Activated naive CD4-positive, alpha-beta T cell treated with anti-CD3 and anti-CD28 coated beads for 36 hours (primary cell): ENCODE data around the gene ASTN2. TPM values are rescaled to one million over a fixed set of nuclear protein-coding genes. Genes with fewer than 3 reads are reported as not detected.

Experiments used
- CTCF ChIA-PET: fragments of 350-600 bp; sonication (Branson Sonifier 250); formaldehyde crosslinking; loops from one replicate; lab custom pipeline; 2021; ENCODE audit warnings: antibody characterized with exemption; lab: Charles Lee
- DNase-seq: peaks from one replicate; pipeline ENCODE4 v3.0.0-alpha.2; 2020
- H3K27ac Mint-ChIP-seq: one replicate; pipeline ENCODE4 v1.8.0; 2021; ENCODE audit warnings: mild to moderate bottlenecking, mixed read lengths
- H3K27me3 Mint-ChIP-seq: one replicate; pipeline ENCODE4 v1.8.0; 2021; ENCODE audit warnings: low read depth, mixed read lengths
- H3K36me3 Mint-ChIP-seq: one replicate; pipeline ENCODE4 v1.8.0; 2021; ENCODE audit warnings: low read depth, mixed read lengths
- H3K4me1 Mint-ChIP-seq: one replicate; pipeline ENCODE4 v1.8.0; 2021; ENCODE audit warnings: low read depth, mixed read lengths
- H3K4me3 Mint-ChIP-seq: one replicate; pipeline ENCODE4 v1.8.0; 2021; ENCODE audit warnings: mild to moderate bottlenecking, moderate library complexity, mixed read lengths
- H3K9me3 Mint-ChIP-seq: one replicate; pipeline ENCODE4 v1.8.0; 2021; ENCODE audit warnings: mixed read lengths
- intact Hi-C: fragments of 100-400 bp; cut with micrococcal nuclease; formaldehyde crosslinking; loops from one replicate; pipeline ENCODE4 v1.15.1; 2023
- total RNA-seq, 2 experiments: library from RNA; stranded (reverse); gene quantifications; one replicate each; pipeline ENCODE4 v1.2.3, GENCODE V29; 2021

Gene ASTN2
- total RNA-seq, 2 experiments from 2014 or later = 6.0 to 6.6 TPM

GRCh38 chr9:117343427-117343826 lies 71.4 kb downstream of the ASTN2 start:
- Mint-ChIP-seq H3K9me3 (no peaks in the 10 kb centered on the region), H3K4me3 (no peak overlapping the region), H3K27ac (no peak overlapping the region), H3K4me1 (no peaks in the 10 kb centered on the region), H3K27me3 (peaks cover 5% of the 10 kb centered on the region), H3K36me3 (no peaks in the 10 kb centered on the region)
- intact Hi-C loops = no loop called here
- CTCF ChIA-PET = no interaction called here
- DNase-seq = no peak

- Mint-ChIP-seq H3K27ac (no peak overlapping the region), H3K9me3 (no peaks in the 10 kb centered on the region), H3K4me1 (no peaks in the 10 kb centered on the region), H3K36me3 (no peaks in the 10 kb centered on the region), H3K27me3 (peaks cover 6% of the 10 kb centered on the region), H3K4me3 (no peak overlapping the region)
- intact Hi-C loops = no loop called here
- DNase-seq = no peak
- CTCF ChIA-PET = no interaction called here
These were observed 73.7 kb downstream of the ASTN2 start for GRCh38 chr9:117341151-117341550.

GRCh38 chr9:117340422-117340821 lies 74.4 kb downstream of the ASTN2 start:
- Mint-ChIP-seq H3K4me3 (no peak overlapping the region), H3K36me3 (no peaks in the 10 kb centered on the region), H3K9me3 (no peaks in the 10 kb centered on the region), H3K27me3 (peaks cover 6% of the 10 kb centered on the region), H3K27ac (no peak overlapping the region), H3K4me1 (no peaks in the 10 kb centered on the region)
- intact Hi-C loops = no loop called here
- CTCF ChIA-PET = no interaction called here
- no peak for DNase-seq

GRCh38 chr9:117335837-117336433 lies 78.9 kb downstream of the ASTN2 start:
- no peak for DNase-seq
- Mint-ChIP-seq H3K36me3 (no peaks in the 10 kb centered on the region), H3K27me3 (peaks cover 6% of the 10 kb centered on the region), H3K4me1 (no peaks in the 10 kb centered on the region), H3K9me3 (no peaks in the 10 kb centered on the region), H3K4me3 (no peak overlapping the region), H3K27ac (no peak overlapping the region)
- intact Hi-C loops = no loop called here
- CTCF ChIA-PET = no interaction called here

GRCh38 chr9:117334101-117334500 lies 80.8 kb downstream of the ASTN2 start:
- CTCF ChIA-PET = no interaction called here
- Mint-ChIP-seq H3K27me3 (peaks cover 3% of the 10 kb centered on the region), H3K36me3 (no peaks in the 10 kb centered on the region), H3K4me1 (no peaks in the 10 kb centered on the region), H3K9me3 (peaks cover 2% of the 10 kb centered on the region), H3K4me3 (no peak overlapping the region), H3K27ac (no peak overlapping the region)
- intact Hi-C loops = no loop called here
- no peak for DNase-seq

- no peak for DNase-seq
- no peak overlapping the region for H3K27ac Mint-ChIP-seq
- no peak overlapping the region for H3K4me3 Mint-ChIP-seq
- intact Hi-C loops = no loop called here
- no peaks in the 10 kb centered on the region for H3K36me3 Mint-ChIP-seq
- H3K4me1 Mint-ChIP-seq = no peaks in the 10 kb centered on the region
- CTCF ChIA-PET = no interaction called here
- peaks cover 2% of the 10 kb centered on the region for H3K9me3 Mint-ChIP-seq
- no peaks in the 10 kb centered on the region for H3K27me3 Mint-ChIP-seq
These were observed 89.0 kb downstream of the ASTN2 start for GRCh38 chr9:117325831-117326230.

GRCh38 chr9:117325110-117325731 lies 89.6 kb downstream of the ASTN2 start:
- H3K9me3 Mint-ChIP-seq = peaks cover 2% of the 10 kb centered on the region
- H3K4me3 Mint-ChIP-seq = no peak overlapping the region
- H3K36me3 Mint-ChIP-seq = no peaks in the 10 kb centered on the region
- CTCF ChIA-PET = no interaction called here
- intact Hi-C loops = no loop called here
- no peaks in the 10 kb centered on the region for H3K4me1 Mint-ChIP-seq
- DNase-seq = no peak
- no peak overlapping the region for H3K27ac Mint-ChIP-seq
- no peaks in the 10 kb centered on the region for H3K27me3 Mint-ChIP-seq

GRCh38 chr9:117323390-117323789 lies 91.5 kb downstream of the ASTN2 start:
- no peaks in the 10 kb centered on the region for H3K27me3 Mint-ChIP-seq
- H3K36me3 Mint-ChIP-seq = no peaks in the 10 kb centered on the region

DNA sequence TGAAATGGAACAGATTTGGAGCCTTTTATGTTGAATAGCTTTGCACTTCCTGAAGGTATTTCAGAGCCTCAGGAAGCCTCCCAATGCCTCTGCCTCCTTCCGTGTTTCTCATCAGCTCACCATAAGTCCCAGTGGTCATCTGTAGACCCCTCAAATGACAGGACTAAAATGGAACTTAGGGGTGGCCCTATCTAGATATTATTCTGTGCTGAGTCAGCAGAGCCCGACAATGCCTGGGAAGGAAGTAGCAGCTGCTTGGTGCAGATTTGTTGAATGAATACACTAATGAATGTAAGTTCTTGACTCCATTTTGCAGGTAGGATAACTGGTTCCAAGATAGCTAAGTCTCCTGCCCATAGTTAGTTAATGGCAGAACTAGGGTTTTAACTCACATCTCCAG lies 97.7 kb downstream of the ASTN2 start:
- no peak for DNase-seq
- Mint-ChIP-seq H3K27me3 (peaks cover 3% of the 10 kb centered on the region), H3K27ac (no peak overlapping the region), H3K36me3 (no peaks in the 10 kb centered on the region), H3K4me1 (no peaks in the 10 kb centered on the region), H3K9me3 (peaks cover 2% of the 10 kb centered on the region), H3K4me3 (no peak overlapping the region)
- intact Hi-C loops = no loop called here
- CTCF ChIA-PET = no interaction called here

More at GRCh38 chr9:117323390-117323789, 91.5 kb downstream of the ASTN2 start:
- no peak overlapping the region for H3K27ac Mint-ChIP-seq
- no peak overlapping the region for H3K4me3 Mint-ChIP-seq
- no peaks in the 10 kb centered on the region for H3K9me3 Mint-ChIP-seq
- intact Hi-C loops = no loop called here
- CTCF ChIA-PET = no interaction called here
- no peak for DNase-seq
- H3K4me1 Mint-ChIP-seq = no peaks in the 10 kb centered on the region

DNA sequence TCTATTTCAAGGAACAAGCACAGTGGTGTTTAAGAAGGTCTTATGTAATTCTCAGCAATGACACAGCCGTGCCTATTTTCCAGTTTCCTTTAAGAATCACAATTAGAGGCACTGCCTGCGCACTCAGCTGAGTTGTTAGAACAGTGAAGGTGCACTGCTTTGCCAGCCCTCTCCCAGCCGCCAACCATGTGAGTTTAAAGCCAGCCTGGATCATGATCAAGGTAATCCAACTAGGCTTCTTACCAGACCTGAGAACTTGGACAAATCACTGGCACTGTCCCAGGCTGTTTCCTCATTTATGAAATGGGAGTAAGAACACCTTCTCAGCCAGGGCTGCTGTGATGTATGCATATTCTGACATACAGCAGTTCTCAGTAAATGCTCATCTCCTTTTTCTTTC lies 99.6 kb downstream of the ASTN2 start:
- no peak for DNase-seq
- Mint-ChIP-seq H3K4me3 (no peak overlapping the region), H3K9me3 (peaks cover 2% of the 10 kb centered on the region), H3K36me3 (no peaks in the 10 kb centered on the region), H3K27ac (no peak overlapping the region), H3K4me1 (no peaks in the 10 kb centered on the region), H3K27me3 (peaks cover 5% of the 10 kb centered on the region)
- CTCF ChIA-PET = no interaction called here
- intact Hi-C loops = no loop called here

GRCh38 chr9:117313989-117314388 lies 100.9 kb downstream of the ASTN2 start:
- H3K27ac Mint-ChIP-seq = no peak overlapping the region
- intact Hi-C loops = no loop called here
- no peaks in the 10 kb centered on the region for H3K4me1 Mint-ChIP-seq
- H3K9me3 Mint-ChIP-seq = peaks cover 2% of the 10 kb centered on the region
- CTCF ChIA-PET = no interaction called here
- no peaks in the 10 kb centered on the region for H3K36me3 Mint-ChIP-seq
- no peak overlapping the region for H3K4me3 Mint-ChIP-seq
- H3K27me3 Mint-ChIP-seq = peaks cover 5% of the 10 kb centered on the region
- DNase-seq = no peak

DNA sequence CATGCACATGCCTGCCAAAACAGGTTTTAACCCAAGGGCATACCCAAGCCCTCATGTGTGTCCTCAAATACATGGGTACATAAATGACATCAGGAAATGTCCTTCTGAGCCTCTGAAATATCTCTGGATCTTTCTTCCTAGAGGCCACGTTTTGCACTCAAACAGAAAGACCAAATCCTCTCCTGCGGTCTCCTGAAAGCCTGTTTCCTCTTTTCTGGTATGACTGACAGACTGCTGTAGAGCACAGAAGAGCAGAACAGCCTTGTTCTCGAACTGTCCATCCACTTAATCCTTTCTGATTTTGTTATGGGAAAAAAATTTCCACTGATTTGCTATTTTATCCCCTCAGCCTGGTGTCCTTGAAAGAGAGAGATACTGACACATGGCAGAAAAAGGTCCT lies 107.2 kb downstream of the ASTN2 start:
- H3K36me3 Mint-ChIP-seq = no peaks in the 10 kb centered on the region
- H3K27me3 Mint-ChIP-seq = peaks cover 10% of the 10 kb centered on the region
- intact Hi-C loops = no loop called here
- H3K4me3 Mint-ChIP-seq = no peak overlapping the region
- no peak for DNase-seq
- no peaks in the 10 kb centered on the region for H3K9me3 Mint-ChIP-seq
- H3K4me1 Mint-ChIP-seq = no peaks in the 10 kb centered on the region
- CTCF ChIA-PET = no interaction called here
- no peak overlapping the region for H3K27ac Mint-ChIP-seq

DNA sequence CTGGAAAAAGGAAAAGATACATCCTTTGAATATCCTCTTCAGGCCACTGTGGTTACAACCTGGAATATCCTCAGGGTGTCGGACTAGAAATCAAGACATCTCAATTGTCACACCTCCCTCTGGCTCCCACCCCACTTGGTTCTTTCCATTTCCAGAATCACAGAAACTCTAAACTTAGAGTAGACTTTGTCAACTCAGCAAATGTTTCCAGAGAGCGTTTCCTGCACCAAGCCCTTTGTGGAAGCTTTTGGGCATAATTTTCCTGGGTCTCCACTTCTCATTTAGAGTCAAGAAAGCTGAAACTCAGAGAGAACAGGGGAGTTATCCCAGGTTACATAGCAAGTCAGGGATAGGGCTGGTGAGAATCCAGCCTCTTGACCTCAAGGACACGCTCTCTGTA lies 108.8 kb downstream of the ASTN2 start:
- H3K27ac Mint-ChIP-seq = no peak overlapping the region
- H3K9me3 Mint-ChIP-seq = peaks cover 2% of the 10 kb centered on the region
- H3K4me1 Mint-ChIP-seq = no peaks in the 10 kb centered on the region
- H3K27me3 Mint-ChIP-seq = peaks cover 8% of the 10 kb centered on the region
- DNase-seq = no peak
- H3K36me3 Mint-ChIP-seq = no peaks in the 10 kb centered on the region
- intact Hi-C loops = no loop called here
- CTCF ChIA-PET = no interaction called here
- H3K4me3 Mint-ChIP-seq = no peak overlapping the region
